ENCODE data around the gene PTPN13.

PTPN13 gene

DNA sequence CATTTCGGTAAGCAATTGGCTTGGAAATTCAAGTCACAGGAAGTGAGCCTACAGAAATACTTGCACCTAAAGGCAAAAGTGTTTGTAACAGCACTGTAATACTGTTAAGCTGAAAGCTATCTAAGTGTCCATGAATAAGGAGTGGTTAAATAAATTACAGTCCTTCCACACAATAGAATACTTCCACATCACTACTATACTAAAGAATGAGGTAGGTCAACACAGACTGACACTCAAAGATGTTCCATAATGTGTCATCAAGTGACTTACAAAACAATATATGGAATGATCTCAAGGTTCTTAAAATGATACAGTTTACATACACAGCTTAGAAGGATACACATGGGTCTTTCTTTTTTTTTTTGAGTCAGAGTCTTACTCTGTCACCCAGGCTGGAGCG is 228.0 kb downstream of the PTPN13 start:
- Histone ChIP-seq H3K27me3 (ENCODE audit: control insufficient read depth, insufficient read depth, low read length) (no peaks in the 10 kb centered on the region), H3K9me3 (ENCODE audit: control insufficient read depth, low read depth, low read length) (no peaks in the 10 kb centered on the region), H3K4me3 (ENCODE audit: low read length) (no peak overlapping the region), H3K36me3 (ENCODE audit: control insufficient read depth, low read depth, low read length) (no peaks in the 10 kb centered on the region), H3K27ac (ENCODE audit: low read length) (no peak overlapping the region), H3K4me1 (ENCODE audit: control insufficient read depth, low read depth, low read length) (no peaks in the 10 kb centered on the region), H3K9ac (ENCODE audit: low read length) (no peak overlapping the region)

DNA sequence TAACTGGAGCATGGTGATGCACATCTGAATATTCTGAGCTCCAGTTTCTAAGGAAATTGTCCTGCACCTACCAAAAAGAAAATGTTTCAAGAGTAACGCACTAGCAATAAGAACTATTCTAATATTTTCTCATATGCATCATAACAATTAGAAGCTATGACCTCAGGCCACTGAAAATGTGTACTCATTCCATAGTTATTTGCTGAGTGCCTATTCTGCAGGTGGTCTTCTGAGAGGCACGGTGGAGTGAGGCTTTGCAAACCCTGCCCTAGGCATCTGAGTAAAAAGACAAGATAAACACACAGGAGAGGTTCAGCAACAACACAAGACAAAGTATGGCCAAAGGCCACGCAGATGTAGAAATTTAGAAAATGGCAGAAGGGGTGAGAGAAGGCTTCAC is 231.4 kb downstream of the PTPN13 start:
- H3K9me3 ChIP-seq (ENCODE audit: control insufficient read depth, low read depth, low read length), result no peaks in the 10 kb centered on the region
- no peaks in the 10 kb centered on the region for H3K4me1 ChIP-seq (ENCODE audit: control insufficient read depth, low read depth, low read length)
- H3K27ac ChIP-seq (ENCODE audit: low read length), result no peak overlapping the region
- no peaks in the 10 kb centered on the region for H3K27me3 ChIP-seq (ENCODE audit: control insufficient read depth, insufficient read depth, low read length)
- H3K36me3 ChIP-seq (ENCODE audit: control insufficient read depth, low read depth, low read length), result no peaks in the 10 kb centered on the region
- no peak overlapping the region for H3K9ac ChIP-seq (ENCODE audit: low read length)
- no peak overlapping the region for H3K4me3 ChIP-seq (ENCODE audit: low read length)

DNA sequence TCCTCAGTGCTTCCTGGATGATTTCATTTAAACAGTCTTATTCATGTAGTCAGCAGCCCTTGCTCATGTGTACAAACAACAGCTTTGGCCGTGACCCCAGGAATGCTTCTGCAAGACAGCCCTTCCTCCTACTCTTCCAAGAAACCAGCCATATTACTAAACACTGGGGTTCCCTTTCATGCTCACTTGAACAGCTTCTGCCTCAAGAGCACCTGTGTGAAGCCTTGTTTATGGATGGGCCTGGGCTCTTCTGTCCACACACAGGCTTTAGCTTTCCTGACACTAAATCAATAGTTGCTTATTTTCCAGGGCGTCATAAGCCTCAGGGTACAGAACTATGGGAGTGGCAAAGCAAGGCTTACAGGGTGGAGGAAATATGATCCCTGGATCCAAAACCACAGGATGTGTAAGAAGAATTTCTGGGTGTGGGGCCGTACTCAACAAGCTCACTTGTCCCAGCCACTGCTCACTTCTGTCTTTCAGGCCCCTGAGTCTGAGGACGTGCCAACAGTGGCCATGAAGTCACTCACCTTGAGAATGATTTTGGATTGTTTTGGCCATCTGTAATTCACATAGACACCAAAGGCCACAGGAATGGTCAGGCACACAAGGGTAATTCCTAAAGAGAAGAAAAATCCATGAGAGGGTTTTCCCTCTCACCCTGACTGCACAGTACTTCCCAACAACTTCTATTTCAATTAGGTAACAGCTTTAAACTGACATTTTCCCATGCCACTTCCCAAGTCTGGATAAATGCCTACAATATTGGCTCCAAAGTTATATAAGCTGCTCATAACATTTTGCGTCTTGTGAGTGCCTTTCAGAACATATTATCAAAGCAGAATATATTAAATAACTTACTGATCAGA is 237.4 kb downstream of the PTPN13 start:
- Histone ChIP-seq H3K4me3 (ENCODE audit: low read length) (no peak overlapping the region), H3K27ac (ENCODE audit: low read length) (no peak overlapping the region), H3K9me3 (ENCODE audit: control insufficient read depth, low read depth, low read length) (no peaks in the 10 kb centered on the region), H3K4me1 (ENCODE audit: control insufficient read depth, low read depth, low read length) (no peaks in the 10 kb centered on the region), H3K27me3 (ENCODE audit: control insufficient read depth, insufficient read depth, low read length) (no peaks in the 10 kb centered on the region), H3K9ac (ENCODE audit: low read length) (no peak overlapping the region), H3K36me3 (ENCODE audit: control insufficient read depth, low read depth, low read length) (no peaks in the 10 kb centered on the region)

DNA sequence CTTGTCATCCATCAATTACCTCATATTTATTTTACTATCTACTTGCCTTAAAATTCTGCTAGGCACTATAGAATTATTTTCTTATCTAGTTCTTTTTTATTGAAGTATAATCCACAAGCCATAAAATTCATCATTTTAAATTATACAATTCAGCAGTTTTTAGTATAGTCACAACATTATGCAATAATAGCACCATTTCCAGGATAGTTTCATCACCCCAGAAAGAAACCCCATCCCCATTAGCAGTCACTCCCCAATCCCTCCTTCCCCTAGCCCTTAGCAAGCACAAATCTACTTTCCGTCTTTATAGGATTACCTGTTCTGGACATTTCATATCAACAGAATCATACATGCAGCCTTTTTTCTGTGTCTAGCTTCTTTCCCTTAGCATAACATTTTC is 239.5 kb downstream of the PTPN13 start:
- H3K27me3 ChIP-seq (ENCODE audit: control insufficient read depth, insufficient read depth, low read length), result no peaks in the 10 kb centered on the region
- no peak overlapping the region for H3K9ac ChIP-seq (ENCODE audit: low read length)
- H3K4me3 ChIP-seq (ENCODE audit: low read length), result no peak overlapping the region
- H3K9me3 ChIP-seq (ENCODE audit: control insufficient read depth, low read depth, low read length), result no peaks in the 10 kb centered on the region
- H3K27ac ChIP-seq (ENCODE audit: low read length), result no peak overlapping the region
- H3K4me1 ChIP-seq (ENCODE audit: control insufficient read depth, low read depth, low read length), result no peaks in the 10 kb centered on the region
- H3K36me3 ChIP-seq (ENCODE audit: control insufficient read depth, low read depth, low read length), result no peaks in the 10 kb centered on the region

DNA sequence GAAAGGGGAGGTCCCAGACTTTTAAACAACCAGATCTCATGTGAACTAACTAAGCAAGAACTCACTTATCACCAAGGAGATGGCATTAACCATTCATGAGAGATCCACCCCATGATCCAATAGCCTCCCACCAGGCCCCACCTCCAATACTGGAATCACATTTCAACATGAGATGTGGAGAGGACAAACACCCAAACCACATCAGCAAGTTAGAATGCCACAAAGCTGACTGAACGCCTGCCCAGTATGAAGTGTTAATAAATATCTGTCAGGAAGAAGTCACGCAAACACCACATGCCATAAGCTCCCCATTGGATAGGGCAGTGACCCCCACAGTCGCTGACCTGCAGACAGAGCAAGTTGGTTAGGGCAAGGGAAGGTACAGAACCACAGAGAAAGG is 240.8 kb downstream of the PTPN13 start:
- no peak overlapping the region for H3K27ac ChIP-seq (ENCODE audit: low read length)
- no peak overlapping the region for H3K4me3 ChIP-seq (ENCODE audit: low read length)
- H3K27me3 ChIP-seq (ENCODE audit: control insufficient read depth, insufficient read depth, low read length), result no peaks in the 10 kb centered on the region
- no peaks in the 10 kb centered on the region for H3K4me1 ChIP-seq (ENCODE audit: control insufficient read depth, low read depth, low read length)
- H3K9ac ChIP-seq (ENCODE audit: low read length), result no peak overlapping the region
- no peaks in the 10 kb centered on the region for H3K36me3 ChIP-seq (ENCODE audit: control insufficient read depth, low read depth, low read length)
- H3K9me3 ChIP-seq (ENCODE audit: control insufficient read depth, low read depth, low read length), result no peaks in the 10 kb centered on the region

DNA sequence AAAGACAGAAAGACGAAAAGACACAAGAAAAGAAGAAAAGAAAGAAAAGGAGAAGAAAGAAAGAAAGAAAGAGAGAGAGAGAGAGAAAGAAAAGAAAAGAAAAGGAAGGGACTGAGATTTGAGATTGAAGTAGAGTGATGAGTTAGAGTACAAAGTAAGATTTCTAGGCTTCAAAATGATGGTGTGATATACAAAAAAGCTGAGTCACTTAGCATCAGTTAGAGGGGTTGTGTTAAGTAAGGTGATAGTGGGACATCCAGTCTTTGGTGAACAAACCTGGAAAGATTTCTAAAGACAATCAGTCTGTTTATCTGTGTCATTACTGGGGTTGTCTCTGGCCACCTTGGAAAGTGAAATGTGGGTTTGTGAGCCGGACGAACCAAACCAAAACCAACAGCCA is 241.6 kb downstream of the PTPN13 start:
- H3K4me1 ChIP-seq (ENCODE audit: control insufficient read depth, low read depth, low read length), result no peaks in the 10 kb centered on the region
- no peaks in the 10 kb centered on the region for H3K27me3 ChIP-seq (ENCODE audit: control insufficient read depth, insufficient read depth, low read length)
- no peak overlapping the region for H3K9ac ChIP-seq (ENCODE audit: low read length)
- H3K4me3 ChIP-seq (ENCODE audit: low read length), result no peak overlapping the region
- no peaks in the 10 kb centered on the region for H3K9me3 ChIP-seq (ENCODE audit: control insufficient read depth, low read depth, low read length)
- no peak overlapping the region for H3K27ac ChIP-seq (ENCODE audit: low read length)
- H3K36me3 ChIP-seq (ENCODE audit: control insufficient read depth, low read depth, low read length), result no peaks in the 10 kb centered on the region

DNA sequence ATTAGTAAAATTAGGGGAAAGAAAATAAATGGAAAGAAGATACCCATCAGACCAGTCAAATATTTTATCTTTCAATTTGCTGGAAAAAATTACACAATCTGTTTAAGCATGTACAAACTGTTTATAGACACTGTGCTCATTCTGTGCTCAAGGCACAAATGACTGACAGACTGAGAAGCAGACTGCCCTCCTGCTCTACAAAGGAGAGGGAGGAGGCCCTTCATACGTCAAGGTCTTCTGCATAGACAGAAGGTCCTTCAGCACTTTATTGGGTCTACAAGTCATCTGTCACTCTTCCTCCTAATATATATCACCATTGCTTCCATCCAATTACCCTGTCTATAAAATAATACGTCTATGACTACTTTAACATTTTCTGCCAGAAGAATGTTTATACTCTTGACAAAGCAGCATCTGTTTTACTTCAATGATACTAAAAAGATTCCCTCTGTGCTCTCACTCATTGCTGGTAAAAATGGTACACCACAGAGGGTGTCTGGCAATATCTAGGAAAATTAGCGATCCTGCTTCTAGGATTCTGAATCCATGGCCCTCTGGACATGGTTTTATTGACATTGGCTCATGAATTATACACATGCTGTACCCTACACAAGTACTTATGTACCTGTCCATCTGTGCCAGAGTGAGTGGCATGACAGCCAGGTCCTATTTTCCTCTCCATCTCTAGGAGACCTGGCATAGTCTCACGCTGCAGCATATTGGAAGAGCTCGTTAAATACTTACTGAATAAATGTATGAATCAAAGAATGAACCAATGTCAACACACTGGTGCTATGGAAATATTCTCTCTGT is 243.8 kb downstream of the PTPN13 start:
- no peak overlapping the region for H3K4me3 ChIP-seq (ENCODE audit: low read length)
- no peaks in the 10 kb centered on the region for H3K36me3 ChIP-seq (ENCODE audit: control insufficient read depth, low read depth, low read length)
- H3K9me3 ChIP-seq (ENCODE audit: control insufficient read depth, low read depth, low read length), result no peaks in the 10 kb centered on the region
- no peak overlapping the region for H3K9ac ChIP-seq (ENCODE audit: low read length)
- H3K27ac ChIP-seq (ENCODE audit: low read length), result no peak overlapping the region
- H3K27me3 ChIP-seq (ENCODE audit: control insufficient read depth, insufficient read depth, low read length), result no peaks in the 10 kb centered on the region
- H3K4me1 ChIP-seq (ENCODE audit: control insufficient read depth, low read depth, low read length), result no peaks in the 10 kb centered on the region

DNA sequence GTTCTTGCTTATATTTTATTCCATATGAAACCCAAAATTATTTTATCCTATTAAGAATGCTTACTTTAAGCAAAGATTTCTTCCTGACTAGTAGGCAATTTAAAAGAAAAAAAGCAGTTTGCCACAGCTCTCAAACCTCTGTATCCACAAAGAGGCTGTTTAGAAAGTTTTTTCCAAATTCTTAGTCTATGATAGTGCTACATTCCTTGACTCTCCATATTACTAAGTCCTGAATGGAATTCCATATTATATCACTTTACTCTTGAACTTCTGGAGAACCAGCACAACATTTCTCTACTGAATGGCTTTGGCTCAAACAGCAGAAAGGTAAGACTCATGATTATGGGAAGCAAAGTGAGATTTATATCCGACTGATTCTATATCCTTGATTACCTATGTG is 246.7 kb downstream of the PTPN13 start:
- Histone ChIP-seq H3K4me1 (ENCODE audit: control insufficient read depth, low read depth, low read length) (no peaks in the 10 kb centered on the region), H3K4me3 (ENCODE audit: low read length) (no peak overlapping the region), H3K9ac (ENCODE audit: low read length) (no peak overlapping the region), H3K36me3 (ENCODE audit: control insufficient read depth, low read depth, low read length) (no peaks in the 10 kb centered on the region), H3K27me3 (ENCODE audit: control insufficient read depth, insufficient read depth, low read length) (no peaks in the 10 kb centered on the region), H3K27ac (ENCODE audit: low read length) (no peak overlapping the region), H3K9me3 (ENCODE audit: control insufficient read depth, low read depth, low read length) (no peaks in the 10 kb centered on the region)

DNA sequence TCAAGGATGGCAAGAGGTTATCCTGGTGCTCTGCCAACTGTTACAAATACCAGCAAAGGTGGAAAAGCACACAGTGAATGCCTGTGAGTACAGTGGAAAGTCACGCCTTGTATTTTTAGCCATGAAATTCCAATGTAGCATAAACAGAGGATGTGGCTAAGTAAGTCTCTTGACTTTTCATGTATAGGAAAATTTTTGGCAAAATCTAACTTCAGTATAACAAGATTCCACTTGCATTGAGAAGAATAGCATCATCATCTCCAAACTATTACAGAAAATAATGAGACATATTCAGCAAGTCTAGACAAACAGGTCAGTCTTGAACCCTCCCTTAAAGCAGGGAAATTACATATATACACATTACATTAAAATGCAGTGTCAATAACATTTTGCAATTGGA is 247.2 kb downstream of the PTPN13 start:
- H3K9me3 ChIP-seq (ENCODE audit: control insufficient read depth, low read depth, low read length), result no peaks in the 10 kb centered on the region
- no peaks in the 10 kb centered on the region for H3K4me1 ChIP-seq (ENCODE audit: control insufficient read depth, low read depth, low read length)
- no peaks in the 10 kb centered on the region for H3K27me3 ChIP-seq (ENCODE audit: control insufficient read depth, insufficient read depth, low read length)
- H3K36me3 ChIP-seq (ENCODE audit: control insufficient read depth, low read depth, low read length), result no peaks in the 10 kb centered on the region
- H3K4me3 ChIP-seq (ENCODE audit: low read length), result no peak overlapping the region
- no peak overlapping the region for H3K9ac ChIP-seq (ENCODE audit: low read length)
- no peak overlapping the region for H3K27ac ChIP-seq (ENCODE audit: low read length)

DNA sequence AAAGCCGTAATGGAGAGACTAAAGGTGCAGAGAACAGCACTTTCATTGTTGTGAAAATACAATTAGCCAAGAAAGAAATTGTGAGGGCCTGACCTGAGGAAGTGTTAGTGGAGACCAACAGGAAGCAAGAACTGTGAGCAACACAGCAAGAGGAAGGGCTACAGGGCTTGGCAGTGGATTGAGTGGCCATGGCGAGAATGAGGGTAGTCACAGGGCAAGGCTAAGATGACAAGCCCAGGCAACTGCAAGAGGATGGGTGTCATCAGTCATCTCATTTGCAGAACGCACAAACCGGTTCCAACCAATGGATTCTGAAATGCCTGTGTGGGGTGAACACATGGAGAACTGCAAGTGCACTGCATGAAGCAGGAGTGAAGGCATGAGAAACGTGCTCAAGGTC is 251.5 kb downstream of the PTPN13 start:
- Histone ChIP-seq H3K9ac (ENCODE audit: low read length) (no peak overlapping the region), H3K36me3 (ENCODE audit: control insufficient read depth, low read depth, low read length) (no peaks in the 10 kb centered on the region), H3K9me3 (ENCODE audit: control insufficient read depth, low read depth, low read length) (no peaks in the 10 kb centered on the region), H3K4me3 (ENCODE audit: low read length) (no peak overlapping the region), H3K27me3 (ENCODE audit: control insufficient read depth, insufficient read depth, low read length) (no peaks in the 10 kb centered on the region), H3K27ac (ENCODE audit: low read length) (no peak overlapping the region), H3K4me1 (ENCODE audit: control insufficient read depth, low read depth, low read length) (peaks cover 6% of the 10 kb centered on the region)

DNA sequence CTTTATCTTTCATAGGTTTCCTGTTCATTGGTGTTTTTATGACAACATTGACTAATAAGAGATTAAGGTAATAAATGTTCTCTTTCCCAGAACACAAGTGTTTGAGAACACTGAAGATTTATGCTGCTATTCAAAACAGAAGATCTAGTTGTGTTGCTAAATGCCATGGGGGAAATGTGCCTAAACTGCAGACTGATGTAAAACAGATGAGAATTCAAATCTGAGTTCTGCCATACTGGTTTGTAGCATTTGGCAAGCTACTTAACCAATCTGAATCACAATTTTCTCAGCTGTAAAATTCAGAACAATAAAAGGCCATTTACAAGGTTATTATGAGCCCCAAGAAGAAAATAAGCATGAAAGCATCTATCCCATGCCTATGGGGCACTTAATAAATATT is 252.8 kb downstream of the PTPN13 start:
- H3K27ac ChIP-seq (ENCODE audit: low read length), result no peak overlapping the region
- no peak overlapping the region for H3K4me3 ChIP-seq (ENCODE audit: low read length)
- H3K27me3 ChIP-seq (ENCODE audit: control insufficient read depth, insufficient read depth, low read length), result no peaks in the 10 kb centered on the region
- peaks cover 6% of the 10 kb centered on the region for H3K4me1 ChIP-seq (ENCODE audit: control insufficient read depth, low read depth, low read length)
- no peaks in the 10 kb centered on the region for H3K9me3 ChIP-seq (ENCODE audit: control insufficient read depth, low read depth, low read length)
- no peak overlapping the region for H3K9ac ChIP-seq (ENCODE audit: low read length)
- H3K36me3 ChIP-seq (ENCODE audit: control insufficient read depth, low read depth, low read length), result no peaks in the 10 kb centered on the region

DNA sequence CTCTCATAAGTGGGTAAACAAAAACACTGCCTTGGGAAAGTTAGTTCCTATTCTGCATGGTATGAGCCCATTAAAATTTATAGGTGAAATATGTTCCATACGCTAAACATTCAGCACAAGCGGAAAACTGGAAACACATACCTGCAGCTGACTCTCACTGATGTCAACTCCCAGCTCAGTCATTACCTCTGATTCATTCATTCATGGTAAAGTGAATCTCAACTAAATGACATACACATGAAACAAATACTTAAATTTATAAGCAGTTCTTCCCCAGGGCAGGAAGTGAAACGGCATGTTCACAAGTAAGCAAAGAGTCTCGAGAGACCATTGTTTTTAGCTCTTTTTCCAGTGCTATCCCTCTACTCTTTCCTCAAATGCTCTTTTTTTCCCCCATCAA is 253.5 kb downstream of the PTPN13 start:
- Histone ChIP-seq H3K36me3 (ENCODE audit: control insufficient read depth, low read depth, low read length) (no peaks in the 10 kb centered on the region), H3K9me3 (ENCODE audit: control insufficient read depth, low read depth, low read length) (no peaks in the 10 kb centered on the region), H3K27me3 (ENCODE audit: control insufficient read depth, insufficient read depth, low read length) (no peaks in the 10 kb centered on the region), H3K4me1 (ENCODE audit: control insufficient read depth, low read depth, low read length) (peaks cover 6% of the 10 kb centered on the region), H3K27ac (ENCODE audit: low read length) (no peak overlapping the region), H3K9ac (ENCODE audit: low read length) (no peak overlapping the region), H3K4me3 (ENCODE audit: low read length) (no peak overlapping the region)

Measured in iPS-18a (cell line).